HG03196 (cell line): ENCODE data around the gene SMARCC1.

Experiments used
- ATAC-seq: cut with Tn5 transposase; IDR thresholded peaks from one replicate; pipeline ENCODE4 v1.9.1; 2021; ENCODE audit not compliant: unreplicated experiment

The SMARCC1 gene

GRCh38 chr3:47565734-47566550, 215.8 kb downstream of the SMARCC1 start:
- ATAC-seq = no peak

GRCh38 chr3:47556351-47556750, 225.3 kb downstream of the SMARCC1 start:
- no peak for ATAC-seq

- no peak for ATAC-seq
Observed at GRCh38 chr3:47554335-47554734, 227.4 kb downstream of the SMARCC1 start.

- no peak for ATAC-seq
Observed at GRCh38 chr3:47553407-47553806, 228.3 kb downstream of the SMARCC1 start.

GRCh38 chr3:47542471-47543173, 239.1 kb downstream of the SMARCC1 start:
- no peak for ATAC-seq

GRCh38 chr3:47541583-47542108, 240.0 kb downstream of the SMARCC1 start:
- ATAC-seq = no peak

GRCh38 chr3:47540281-47540680, 241.4 kb downstream of the SMARCC1 start:
- ATAC-seq = no peak

GRCh38 chr3:47536967-47537366, 244.7 kb downstream of the SMARCC1 start:
- no peak for ATAC-seq

GRCh38 chr3:47536221-47536891, 245.3 kb downstream of the SMARCC1 start:
- ATAC-seq = no peak
